B cell (primary cell): ENCODE measurements around the gene SLC25A43. TPM values are rescaled to one million over a fixed set of nuclear protein-coding genes. Genes with fewer than 3 reads are reported as not detected.

Experiments
- ATAC-seq: fragments of 200-7000 bp; cut with Tn5 transposase; one replicate; pipeline ENCODE4 v1.10.0; 2021; ENCODE audit warnings: low read depth, mild to moderate bottlenecking, moderate number of reproducible peaks, moderate library complexity
- CTCF ChIA-PET: fragments of 350-600 bp; sonication (Branson Sonifier 250); formaldehyde crosslinking; loops from one replicate; lab custom pipeline; 2021; ENCODE audit warnings: antibody characterized with exemption, inconsistent platforms; lab: Charles Lee
- POLR2A ChIA-PET: fragments of 350-600 bp; sonication (Branson Sonifier 250); formaldehyde crosslinking; loops from one replicate; lab custom pipeline; 2021; ENCODE audit warnings: antibody characterized with exemption; lab: Charles Lee
- DNase-seq: peaks from one replicate; pipeline ENCODE4 v3.0.0; 2013
- H2AFZ ChIP-seq: 2 replicates; pipeline ENCODE4 v1.6.1; 2012; ENCODE audit warnings: mild to moderate bottlenecking, low read depth, low read length; ENCODE audit not compliant: insufficient read depth, poor library complexity, severe bottlenecking
- H3K27ac ChIP-seq, 2 donors: 1 replicate in 1 of 2; 2 replicates in 1 of 2; pipeline ENCODE4 v1.5.1; 2012 to 2013; ENCODE audit warnings: low read length in 2 of 2, mild to moderate bottlenecking in 2 of 2, moderate library complexity in 1 of 2
- H3K27me3 ChIP-seq, 4 experiments: fragments of 200-600 bp in 1 of 4; sonication (generic) in 1 of 4; replicated peaks in 1 of 4; 1 replicate in 2 of 4; 2 replicates in 2 of 4; pipeline versions ENCODE4 v1.6.1 to v1.7.0; 2013 to 2016; ENCODE audit warnings: low read length in 3 of 4, mild to moderate bottlenecking in 2 of 4, mixed read lengths in 1 of 4, moderate library complexity in 1 of 4; ENCODE audit not compliant: insufficient read depth in 4 of 4, control insufficient read depth in 3 of 4; ENCODE audit errors: control extremely low read depth in 1 of 4
- H3K36me3 ChIP-seq, 2 experiments: replicated peaks in 1 of 2; 1 replicate in 1 of 2; 2 replicates in 1 of 2; pipeline versions ENCODE4 v1.6.1 to v1.7.1; 2013; ENCODE audit warnings: low read length in 1 of 2; ENCODE audit not compliant: insufficient read depth in 2 of 2, control insufficient read depth in 1 of 2; ENCODE audit errors: control extremely low read depth in 1 of 2, extremely low read depth in 1 of 2
- H3K4me1 ChIP-seq, 2 donors: fragments of 200-600 bp in 1 of 2; sonication (generic) in 1 of 2; 1 replicate in 1 of 2; 2 replicates in 1 of 2; pipeline versions ENCODE4 v1.5.1 to v1.6.1; 2013 to 2017; ENCODE audit warnings: low read length in 2 of 2; ENCODE audit not compliant: control insufficient read depth in 2 of 2, insufficient read depth in 2 of 2
- H3K4me2 ChIP-seq: replicated peaks from 2 replicates; pipeline ENCODE3; 2012; ENCODE audit warnings: mild to moderate bottlenecking, low read depth, low read length; ENCODE audit not compliant: poor library complexity, severe bottlenecking
- H3K4me3 ChIP-seq, 5 experiments: fragments of 200-600 bp in 1 of 5; sonication (generic) in 1 of 5; 1 replicate in 3 of 5; 2 replicates in 2 of 5; pipeline versions ENCODE4 v1.5.1 to v1.7.0; 2011 to 2016; ENCODE audit warnings: low read length in 4 of 5, mild to moderate bottlenecking in 4 of 5, low read depth in 2 of 5, control low read depth in 1 of 5, moderate library complexity in 1 of 5; ENCODE audit not compliant: insufficient read depth in 1 of 5; ENCODE audit errors: control extremely low read depth in 1 of 5, extremely low read depth in 1 of 5
- H3K79me2 ChIP-seq: fragments of 200-600 bp; sonication (generic); one replicate; pipeline ENCODE4 v1.6.0; 2016; ENCODE audit warnings: low read length; ENCODE audit not compliant: control insufficient read depth, insufficient read depth
- H3K9ac ChIP-seq: fragments of 200-600 bp; sonication (generic); 2 replicates; pipeline ENCODE4 v1.6.1; 2017; ENCODE audit warnings: mild to moderate bottlenecking, low read length, moderate library complexity
- H3K9me3 ChIP-seq, 3 donors: one replicate each; pipeline versions ENCODE4 v1.6.1 to v1.7.1; 2013; ENCODE audit warnings: low read length in 2 of 3; ENCODE audit not compliant: control insufficient read depth in 2 of 3, insufficient read depth in 1 of 3; ENCODE audit errors: control extremely low read depth in 1 of 3
- H4K20me1 ChIP-seq: 2 replicates; pipeline ENCODE4 v1.6.0; 2012; ENCODE audit warnings: mild to moderate bottlenecking, low read length; ENCODE audit not compliant: insufficient read depth, control insufficient read depth, poor library complexity, severe bottlenecking
- H3K27ac Mint-ChIP-seq: one replicate; pipeline ENCODE4 v1.8.0; 2021; ENCODE audit warnings: mixed read lengths
- H3K27me3 Mint-ChIP-seq: one replicate; pipeline ENCODE4 v1.8.0; 2021; ENCODE audit warnings: mixed read lengths
- H3K4me1 Mint-ChIP-seq: one replicate; pipeline ENCODE4 v1.8.0; 2021; ENCODE audit warnings: mixed read lengths
- H3K4me3 Mint-ChIP-seq: one replicate; pipeline ENCODE4 v1.8.0; 2021; ENCODE audit warnings: mixed read lengths
- H3K9me3 Mint-ChIP-seq: one replicate; pipeline ENCODE4 v1.8.0; 2022; ENCODE audit warnings: mixed read lengths; ENCODE audit not compliant: insufficient read depth
- CTCF ChIP-seq: fragments of 200-600 bp; IDR thresholded peaks from one replicate; pipeline ENCODE4 v1.8.0; 2022; ENCODE audit warnings: antibody characterized with exemption, mild to moderate bottlenecking
- EZH2 ChIP-seq: IDR thresholded peaks from 2 replicates; pipeline ENCODE4 v1.6.1; 2012; ENCODE audit warnings: borderline replicate concordance, low read depth, mild to moderate bottlenecking, moderate library complexity, low read length; ENCODE audit not compliant: insufficient read depth, poor library complexity, severe bottlenecking
- WGBS: methylation state at CpG from one replicate; pipeline ENCODE4 v1.1.5; 2013; ENCODE audit warnings: missing lambda C conversion rate; ENCODE audit not compliant: insufficient coverage; 5-methylcytosine and 5-hydroxymethylcytosine counted together
- intact Hi-C: fragments of 100-400 bp; cut with micrococcal nuclease; formaldehyde crosslinking; loops from one replicate; pipeline ENCODE4 v1.10.0; 2022
- polyA plus RNA-seq: library from polyadenylated mRNA; depleted of rRNA; stranded (reverse); fragments of >200 nt; gene quantifications from 2 replicates; pipeline ENCODE4 v1.2.3, GENCODE V29; 2012
- total RNA-seq, 2 donors: library from RNA; stranded (reverse); fragments of 120-200 nt in 1 of 2; gene quantifications; 1 replicate in 1 of 2; 2 replicates in 1 of 2; pipeline versions ENCODE4 v1.2.3 to v1.2.4, GENCODE V29; 2013 to 2022

Gene SLC25A43
- total and polyA plus RNA-seq, 2 donors (not counting 1 experiment from before 2014, with no cell fraction given), result 9.1 to 11.2 TPM

DNA sequence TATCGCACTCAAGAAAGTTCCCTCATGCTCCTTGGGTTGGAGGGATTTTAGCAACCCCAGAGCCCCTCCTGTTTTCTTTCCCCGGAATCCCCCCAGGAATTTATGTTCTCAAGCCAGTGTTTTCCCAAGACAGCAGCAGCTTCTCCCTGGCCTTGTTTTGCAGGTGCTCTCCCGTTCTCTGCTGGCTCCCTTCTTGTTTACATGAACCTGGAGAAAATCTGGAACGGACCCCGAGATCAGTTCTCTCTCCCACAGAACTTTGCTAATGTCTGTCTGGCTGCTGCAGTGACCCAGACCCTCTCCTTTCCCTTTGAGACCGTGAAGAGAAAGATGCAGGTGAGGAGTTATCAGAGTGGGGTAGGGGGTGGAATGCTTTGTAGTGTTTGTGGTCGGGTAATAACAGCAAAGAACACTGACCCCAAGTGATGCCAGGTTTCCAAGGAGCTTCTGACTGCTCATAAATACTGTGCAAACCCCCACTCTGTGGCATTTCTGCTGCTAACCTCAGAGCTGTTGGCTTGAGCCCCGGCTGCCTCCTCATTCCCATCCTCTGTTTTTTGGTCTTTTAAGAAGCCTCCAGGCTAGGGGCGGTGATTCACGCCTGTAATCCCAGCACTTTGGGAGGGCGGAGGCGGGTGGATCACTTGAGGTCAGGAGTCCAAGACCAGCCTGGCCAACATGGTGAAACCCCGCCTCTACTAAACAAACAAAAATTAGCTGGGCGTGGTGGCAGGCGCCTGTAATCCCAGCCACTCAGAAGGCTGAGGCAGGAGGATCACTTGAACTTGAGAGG lies 11.1 kb downstream of the SLC25A43 start:
- ChIA-PET POLR2A (no interaction called here), CTCF (no interaction called here)
- Histone ChIP-seq H4K20me1 (no peaks in the 10 kb centered on the region), H3K4me2 (no peak overlapping the region), H3K4me1 (no peaks in the 10 kb centered on the region), H2AFZ (no peak overlapping the region), H3K27ac (no peak overlapping the region), H3K4me3 (no peak overlapping the region), H3K79me2 (no peaks in the 10 kb centered on the region), H3K9ac (no peak overlapping the region), H3K27me3 (no peaks in the 10 kb centered on the region), H3K9me3 (no peaks in the 10 kb centered on the region), H3K36me3 (peaks cover 0 to 11% of the 10 kb centered on the region in 2 experiments)
- no peaks in the 10 kb centered on the region for H3K4me1 Mint-ChIP-seq
- DNase-seq (no peak), ATAC-seq (no peak)
- no peaks in the 10 kb centered on the region for H3K9me3 Mint-ChIP-seq
- TF ChIP-seq EZH2 (no peak), CTCF (no peak)
- 94% methylated on average over 3 of the region's 15 CpGs for WGBS
- intact Hi-C loops, result no loop called here
- no peak overlapping the region for H3K27ac Mint-ChIP-seq
- no peaks in the 10 kb centered on the region for H3K27me3 Mint-ChIP-seq
- H3K4me3 Mint-ChIP-seq, result no peak overlapping the region

GRCh38 chrX:119410854-119411253 lies 11.7 kb downstream of the SLC25A43 start:
- Histone ChIP-seq H3K36me3 (peaks cover 0 to 11% of the 10 kb centered on the region in 2 experiments), H2AFZ (no peak overlapping the region), H3K4me2 (no peak overlapping the region), H3K4me1 (no peaks in the 10 kb centered on the region), H3K4me3 (no peak overlapping the region), H3K27me3 (no peaks in the 10 kb centered on the region), H4K20me1 (no peaks in the 10 kb centered on the region), H3K79me2 (no peaks in the 10 kb centered on the region), H3K27ac (no peak overlapping the region), H3K9me3 (no peaks in the 10 kb centered on the region), H3K9ac (no peak overlapping the region)
- no peak overlapping the region for H3K4me3 Mint-ChIP-seq
- H3K9me3 Mint-ChIP-seq, result no peaks in the 10 kb centered on the region
- no peak overlapping the region for H3K27ac Mint-ChIP-seq
- TF ChIP-seq CTCF, result no peak
- TF ChIP-seq EZH2, result no peak
- no peaks in the 10 kb centered on the region for H3K27me3 Mint-ChIP-seq
- intact Hi-C loops, result no loop called here
- WGBS, result 100% methylated on average over 1 of the region's 3 CpGs
- DNase-seq, result no peak
- no peak for ATAC-seq
- ChIA-PET CTCF (interaction anchor here (0.7 kb wide), 1 partner anchor 21 kb away, joined by 3 read pairs; no protein-coding TSS in a partner anchor), POLR2A (interaction anchor here (0.6 kb wide), 1 partner anchor 102 kb away, joined by 4 read pairs; no protein-coding TSS in a partner anchor)
- no peaks in the 10 kb centered on the region for H3K4me1 Mint-ChIP-seq
